Measurements from ENCODE around the gene USH2A. TPM values are rescaled to one million over a fixed set of nuclear protein-coding genes. Genes with fewer than 3 reads are reported as not detected.

USH2A gene
- total RNA-seq, 1 donor from 2014 or later = not detected

GRCh38 chr1:215807218-215807617 is 616.0 kb downstream of the USH2A start:
- H3K36me3 ChIP-seq = no peaks in the 10 kb centered on the region
- H3K27ac ChIP-seq = no peak overlapping the region
- no peaks in the 10 kb centered on the region for H3K27me3 ChIP-seq (ENCODE audit: low read depth)
- no peaks in the 10 kb centered on the region for H3K4me1 ChIP-seq
- H3K4me3 ChIP-seq = no peak overlapping the region
- DNase-seq (no peak), ATAC-seq (no peak)
- intact Hi-C loops (cut with DNase I) = no loop called here
- H3K9me3 ChIP-seq = peaks cover 11% of the 10 kb centered on the region
- TF ChIP-seq CTCF (IDR thresholded peaks at IDR 0.05) = no peak

GRCh38 chr1:215797859-215798258 is 625.4 kb downstream of the USH2A start:
- no peak overlapping the region for H3K4me3 ChIP-seq
- H3K4me1 ChIP-seq = no peaks in the 10 kb centered on the region
- no peaks in the 10 kb centered on the region for H3K27me3 ChIP-seq (ENCODE audit: low read depth)
- ATAC-seq (no peak), DNase-seq (no peak)
- no peaks in the 10 kb centered on the region for H3K9me3 ChIP-seq
- intact Hi-C loops (cut with DNase I) = no loop called here
- no peak for TF ChIP-seq CTCF (IDR thresholded peaks at IDR 0.05)
- H3K36me3 ChIP-seq = no peaks in the 10 kb centered on the region
- no peak overlapping the region for H3K27ac ChIP-seq

GRCh38 chr1:215794156-215794555 is 629.1 kb downstream of the USH2A start:
- no peak for TF ChIP-seq CTCF (IDR thresholded peaks at IDR 0.05)
- no peak overlapping the region for H3K27ac ChIP-seq
- ATAC-seq = no peak
- H3K27me3 ChIP-seq (ENCODE audit: low read depth) = no peaks in the 10 kb centered on the region
- no peak overlapping the region for H3K4me3 ChIP-seq
- intact Hi-C loops (cut with DNase I) = no loop called here
- H3K36me3 ChIP-seq = no peaks in the 10 kb centered on the region
- no peaks in the 10 kb centered on the region for H3K9me3 ChIP-seq
- no peak for DNase-seq
- H3K4me1 ChIP-seq = no peaks in the 10 kb centered on the region

- no peak for TF ChIP-seq CTCF (IDR thresholded peaks at IDR 0.05)
- H3K36me3 ChIP-seq = no peaks in the 10 kb centered on the region
- no peak for ATAC-seq
- H3K27me3 ChIP-seq (ENCODE audit: low read depth) = no peaks in the 10 kb centered on the region
- no peaks in the 10 kb centered on the region for H3K4me1 ChIP-seq
- H3K9me3 ChIP-seq = no peaks in the 10 kb centered on the region
- DNase-seq = no peak
- intact Hi-C loops (cut with DNase I) = no loop called here
- no peak overlapping the region for H3K27ac ChIP-seq
- H3K4me3 ChIP-seq = no peak overlapping the region
Observed at GRCh38 chr1:215793180-215793579, 630.1 kb downstream of the USH2A start.

- no peaks in the 10 kb centered on the region for H3K9me3 ChIP-seq
- no peaks in the 10 kb centered on the region for H3K4me1 ChIP-seq
- no peak overlapping the region for H3K27ac ChIP-seq
- H3K36me3 ChIP-seq = no peaks in the 10 kb centered on the region
- no peaks in the 10 kb centered on the region for H3K27me3 ChIP-seq (ENCODE audit: low read depth)
- DNase-seq (no peak), ATAC-seq (no peak)
- no peak overlapping the region for H3K4me3 ChIP-seq
- intact Hi-C loops (cut with DNase I) = no loop called here
- TF ChIP-seq CTCF (IDR thresholded peaks at IDR 0.05) = no peak
Observed at GRCh38 chr1:215792446-215792845, 630.8 kb downstream of the USH2A start.

- intact Hi-C loops (cut with DNase I) = no loop called here
- Histone ChIP-seq H3K9me3 (no peaks in the 10 kb centered on the region), H3K4me3 (no peak overlapping the region), H3K27ac (no peak overlapping the region), H3K36me3 (no peaks in the 10 kb centered on the region), H3K4me1 (no peaks in the 10 kb centered on the region), H3K27me3 (ENCODE audit: low read depth) (no peaks in the 10 kb centered on the region)
- DNase-seq = no peak
- TF ChIP-seq CTCF (IDR thresholded peaks at IDR 0.05) = no peak
- no peak for ATAC-seq
Observed at GRCh38 chr1:215789981-215790380, 633.3 kb downstream of the USH2A start.

All from lower lobe of right lung (tissue), 2 donors.